HCT116 (cell line): Measurements from ENCODE around the gene ABHD11. TPM values are rescaled to one million over a fixed set of nuclear protein-coding genes. Genes with fewer than 3 reads are reported as not detected.

Experiments
- ATAC-seq: fragments of 200-7000 bp; cut with Tn5 transposase; 2 replicates; pipeline ENCODE4 v1.9.1; 2020; ENCODE audit warnings: mild to moderate bottlenecking, moderate library complexity
- BruUV-seq: library from RNA; stranded (reverse); fragments of 400-500 nt; replicated peaks from 2 replicates; lab custom pipeline; 2021; lab: Mats Ljungman, UMichigan
- CTCF ChIA-PET: fragments of 300-600 bp; sonication (Branson Sonifier 250); formaldehyde crosslinking; loops from one replicate; lab custom pipeline; 2021; ENCODE audit warnings: antibody characterized with exemption; lab: Charles Lee
- POLR2A ChIA-PET: fragments of 300-600, 350-600 bp; sonication (Branson Sonifier 250); formaldehyde crosslinking; loops from one replicate; lab custom pipeline; 2021; ENCODE audit warnings: antibody characterized with exemption; lab: Charles Lee
- RAD21 ChIA-PET, 2 experiments: fragments of 300-600 bp; sonication (Branson Sonifier 250); formaldehyde crosslinking; loops; one replicate each; lab custom pipeline; 2023; ENCODE audit warnings: low total read pairs in 2 of 2; ENCODE audit not compliant: uncharacterized antibody in 2 of 2, unreplicated experiment in 2 of 2, low non-redundant PET in 1 of 2; lab: Charles Lee
- DNase-seq: peaks from one replicate; pipeline ENCODE4 v3.0.0-alpha.2; 2010; ENCODE audit warnings: low read depth, low spot score
- H2AFZ ChIP-seq: fragments of 200-600 bp; shearing (Covaris generic), sonication (generic); 2 replicates; pipeline ENCODE4 v1.6.1; 2017; ENCODE audit warnings: low read depth, mixed run types, mixed read lengths, antibody characterized with exemption, low read length; ENCODE audit not compliant: poor library complexity, severe bottlenecking
- H3K27ac ChIP-seq: 2 replicates; pipeline ENCODE4 v1.5.1; 2012; ENCODE audit warnings: low read depth, low read length
- H3K27me3 ChIP-seq: fragments of 200-600 bp; sonication (generic); 2 replicates; pipeline ENCODE4 v1.6.1; 2016; ENCODE audit warnings: mixed run types, low read length, mixed read lengths; ENCODE audit not compliant: insufficient read depth
- H3K36me3 ChIP-seq, 2 experiments: fragments of 200-500 bp in 1 of 2; fragments of 200-600 bp in 1 of 2; sonication (Bioruptor generic) in 1 of 2; sonication (generic) in 1 of 2; 2 replicates each; pipeline versions ENCODE4 v1.5.1 to v1.6.1; 2014 to 2016; ENCODE audit warnings: low read length in 2 of 2, inconsistent platforms in 1 of 2, mixed read lengths in 1 of 2, mixed run types in 1 of 2; ENCODE audit not compliant: insufficient read depth in 2 of 2, control insufficient read depth in 1 of 2
- H3K4me1 ChIP-seq, 2 experiments: fragments of 200-600 bp in 1 of 2; sonication (generic) in 1 of 2; 2 replicates each; pipeline versions ENCODE4 v1.5.1 to v1.6.1; 2012 to 2017; ENCODE audit warnings: low read length in 2 of 2, inconsistent platforms in 1 of 2, mild to moderate bottlenecking in 1 of 2, mixed read lengths in 1 of 2, mixed run types in 1 of 2, moderate library complexity in 1 of 2; ENCODE audit not compliant: insufficient read depth in 2 of 2, control insufficient read depth in 1 of 2
- H3K4me2 ChIP-seq: fragments of 200-600 bp; sonication (generic); 2 replicates; pipeline ENCODE4 v1.6.1; 2017; ENCODE audit warnings: mixed run types, low read length, mixed read lengths
- H3K4me3 ChIP-seq, 2 experiments: fragments of 200-600 bp in 1 of 2; sonication (generic) in 1 of 2; replicated peaks in 1 of 2; 2 replicates each; pipeline ENCODE4 v1.5.1; 2011 to 2016; ENCODE audit warnings: low read length in 2 of 2, control low read depth in 1 of 2, low read depth in 1 of 2, mild to moderate bottlenecking in 1 of 2, mixed read lengths in 1 of 2, mixed run types in 1 of 2
- H3K79me2 ChIP-seq: fragments of 200-600 bp; sonication (generic); 2 replicates; pipeline ENCODE4 v1.6.1; 2017; ENCODE audit warnings: mild to moderate bottlenecking, mixed run types, low read length, moderate library complexity, mixed read lengths; ENCODE audit not compliant: insufficient read depth
- H3K9ac ChIP-seq: fragments of 200-600 bp; sonication (generic); 2 replicates; pipeline ENCODE4 v1.6.1; 2016; ENCODE audit warnings: low read length, mixed read lengths
- H3K9me2 ChIP-seq: fragments of 200-600 bp; sonication (generic), shearing (Covaris generic); 2 replicates; pipeline ENCODE4 v1.6.1; 2017; ENCODE audit warnings: mixed run types, mild to moderate bottlenecking, moderate library complexity; ENCODE audit not compliant: insufficient read depth
- H3K9me3 ChIP-seq, 2 experiments: fragments of 200-500 bp in 1 of 2; fragments of 200-600 bp in 1 of 2; sonication (Bioruptor generic) in 1 of 2; sonication (generic) in 1 of 2; 2 replicates each; pipeline ENCODE4 v1.6.1; 2014 to 2017; ENCODE audit warnings: low read length in 2 of 2, mixed read lengths in 2 of 2, inconsistent platforms in 1 of 2, low read depth in 1 of 2, mild to moderate bottlenecking in 1 of 2, mixed run types in 1 of 2, moderate library complexity in 1 of 2; ENCODE audit not compliant: control insufficient read depth in 1 of 2, insufficient read depth in 1 of 2
- H4K20me1 ChIP-seq: fragments of 200-600 bp; sonication (generic), shearing (Covaris generic); 2 replicates; pipeline ENCODE4 v1.6.1; 2017; ENCODE audit warnings: mixed run types, mild to moderate bottlenecking, moderate library complexity; ENCODE audit not compliant: insufficient read depth
- CEBPB ChIP-seq: IDR thresholded peaks from 2 replicates; pipeline ENCODE4 v1.6.1; 2012; ENCODE audit warnings: low read depth
- CTCF ChIP-seq, 3 experiments: fragments of 200-600 bp in 1 of 3; sonication (generic) in 1 of 3; IDR thresholded peaks in 2 of 3; conservative IDR thresholded peaks in 1 of 3; 2 replicates each; pipeline ENCODE4 v1.5.1; 2012 to 2017; ENCODE audit warnings: low read depth in 2 of 3, low read length in 2 of 3, antibody characterized with exemption in 1 of 3, borderline replicate concordance in 1 of 3, control low read depth in 1 of 3, mild to moderate bottlenecking in 1 of 3, mixed read lengths in 1 of 3, mixed run types in 1 of 3, moderate library complexity in 1 of 3; ENCODE audit not compliant: insufficient read depth in 1 of 3
- EGR1 ChIP-seq: IDR thresholded peaks from 2 replicates; pipeline ENCODE4 v1.6.1; 2012; ENCODE audit warnings: low read depth
- EZH2phosphoT487 ChIP-seq: fragments of 200-600 bp; IDR thresholded peaks from 2 replicates; pipeline ENCODE4 v1.6.1; 2018; ENCODE audit warnings: antibody characterized with exemption, borderline replicate concordance
- REST ChIP-seq: IDR thresholded peaks from 2 replicates; pipeline ENCODE4 v1.6.1; 2012; ENCODE audit warnings: low read depth
- SIN3A ChIP-seq: IDR thresholded peaks from 2 replicates; pipeline ENCODE4 v1.6.1; 2012; ENCODE audit warnings: low read depth
- SP1 ChIP-seq: IDR thresholded peaks from 2 replicates; pipeline ENCODE4 v1.6.1; 2012; ENCODE audit warnings: low read depth
- SRF ChIP-seq: IDR thresholded peaks from 2 replicates; pipeline ENCODE4 v1.6.1; 2012; ENCODE audit warnings: low read depth
- TCF7L2 ChIP-seq: IDR thresholded peaks from 2 replicates; pipeline ENCODE4 v1.7.0; 2011; ENCODE audit warnings: borderline replicate concordance, inconsistent platforms; ENCODE audit not compliant: insufficient read depth, insufficient read length; ENCODE audit errors: extremely low read depth
- YY1 ChIP-seq: IDR thresholded peaks from 2 replicates; pipeline ENCODE4 v1.6.1; 2011; ENCODE audit warnings: low read length, low read depth, moderate library complexity, mild to moderate bottlenecking; ENCODE audit not compliant: insufficient replicate concordance; ENCODE audit errors: extremely low read depth
- intact Hi-C: fragments of 100-400 bp; cut with micrococcal nuclease; formaldehyde crosslinking; loops from 2 replicates; pipeline ENCODE4 v1.10.0; 2022
- total RNA-seq: library from RNA; stranded (reverse); gene quantifications from one replicate; pipeline ENCODE4 v1.2.1, GENCODE V29; 2021; ENCODE audit not compliant: unreplicated experiment
- TF ChIP-seq, protein P1 (sequence below): IDR thresholded peaks from 2 replicates; pipeline ENCODE4 v1.6.1; 2011; ENCODE audit warnings: mild to moderate bottlenecking, low read length, moderate library complexity; ENCODE audit not compliant: insufficient replicate concordance; ENCODE audit errors: extremely low read depth
- TF ChIP-seq, protein P2 (sequence below): IDR thresholded peaks from 2 replicates; pipeline ENCODE4 v1.6.1; 2012

Gene ABHD11
- total RNA-seq, 1 experiment from 2014 or later, result 69.8 TPM

- no peak overlapping the region for H3K9ac ChIP-seq
- H3K36me3 ChIP-seq, result no peaks in the 10 kb centered on the region
- H3K79me2 ChIP-seq, result peaks cover 6% of the 10 kb centered on the region
- no peak overlapping the region for H3K4me3 ChIP-seq
- CTCF ChIA-PET, result interaction anchor here (0.7 to 3.9 kb wide), 2 partner anchors 101 to 117 kb away, joined by 3 to 28 read pairs; no protein-coding TSS in a partner anchor
- POLR2A ChIA-PET, result interaction anchor here (0.7 kb wide), 1 partner anchor 405 kb away, joined by 3 read pairs; no protein-coding TSS in a partner anchor
- DNase-seq (no peak), ATAC-seq (no peak)
- H3K4me2 ChIP-seq, result no peak overlapping the region
- BruUV-seq, result no TSS peak
- no peak overlapping the region for H3K27ac ChIP-seq
- no peak for TF ChIP-seq CEBPB
- TF ChIP-seq SP1, result no peak
- TF ChIP-seq, protein P1, sequence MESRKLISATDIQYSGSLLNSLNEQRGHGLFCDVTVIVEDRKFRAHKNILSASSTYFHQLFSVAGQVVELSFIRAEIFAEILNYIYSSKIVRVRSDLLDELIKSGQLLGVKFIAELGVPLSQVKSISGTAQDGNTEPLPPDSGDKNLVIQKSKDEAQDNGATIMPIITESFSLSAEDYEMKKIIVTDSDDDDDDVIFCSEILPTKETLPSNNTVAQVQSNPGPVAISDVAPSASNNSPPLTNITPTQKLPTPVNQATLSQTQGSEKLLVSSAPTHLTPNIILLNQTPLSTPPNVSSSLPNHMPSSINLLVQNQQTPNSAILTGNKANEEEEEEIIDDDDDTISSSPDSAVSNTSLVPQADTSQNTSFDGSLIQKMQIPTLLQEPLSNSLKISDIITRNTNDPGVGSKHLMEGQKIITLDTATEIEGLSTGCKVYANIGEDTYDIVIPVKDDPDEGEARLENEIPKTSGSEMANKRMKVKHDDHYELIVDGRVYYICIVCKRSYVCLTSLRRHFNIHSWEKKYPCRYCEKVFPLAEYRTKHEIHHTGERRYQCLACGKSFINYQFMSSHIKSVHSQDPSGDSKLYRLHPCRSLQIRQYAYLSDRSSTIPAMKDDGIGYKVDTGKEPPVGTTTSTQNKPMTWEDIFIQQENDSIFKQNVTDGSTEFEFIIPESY, result no peak
- TF ChIP-seq EGR1, result no peak
- no peak for TF ChIP-seq SRF
- TF ChIP-seq TCF7L2, result no peak
- no peak for TF ChIP-seq EZH2phosphoT487
- TF ChIP-seq CTCF (IDR thresholded peaks at IDR 0.05 in 2 of 3, conservative IDR thresholded peaks at IDR 0.05 in 1 of 3; ENCODE audit: borderline replicate concordance in 1 of 3, insufficient read depth in 1 of 3, low read depth in 2 of 3, low read length in 2 of 3), result no peak
- no peak for TF ChIP-seq YY1
- no peak for TF ChIP-seq SIN3A
- no peak for TF ChIP-seq REST
- TF ChIP-seq, protein P2, sequence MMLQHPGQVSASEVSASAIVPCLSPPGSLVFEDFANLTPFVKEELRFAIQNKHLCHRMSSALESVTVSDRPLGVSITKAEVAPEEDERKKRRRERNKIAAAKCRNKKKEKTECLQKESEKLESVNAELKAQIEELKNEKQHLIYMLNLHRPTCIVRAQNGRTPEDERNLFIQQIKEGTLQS, result no peak
- RAD21 ChIA-PET, result interaction anchor here in 1 of 2 experiments (0.7 kb wide), 1 partner anchor 203 kb away, joined by 4 read pairs; no protein-coding TSS in a partner anchor
- no peaks in the 10 kb centered on the region for H4K20me1 ChIP-seq
- no peaks in the 10 kb centered on the region for H3K9me3 ChIP-seq
- intact Hi-C loops, result loop anchor here (10.0 kb wide), 1 partner anchor 59 kb away; the partner anchor contains the start of gene VPS37D
- H3K4me1 ChIP-seq, result peaks cover 25 to 38% of the 10 kb centered on the region in 2 experiments
- H2AFZ ChIP-seq, result no peak overlapping the region
- H3K9me2 ChIP-seq, result no peaks in the 10 kb centered on the region
- H3K27me3 ChIP-seq, result no peaks in the 10 kb centered on the region
Measured at GRCh38 chr7:73723813-73724212, 14.8 kb downstream of the ABHD11 start.
